Smooth muscle cell (in vitro differentiated cells): Measurements from ENCODE around the gene GNG7. TPM values are rescaled to one million over a fixed set of nuclear protein-coding genes. Genes with fewer than 3 reads are reported as not detected.
A peak's percentile ranks its signal among the peaks of the same experiment; 100 is the strongest.

Experiments used
- DNase-seq: peaks from one replicate; lab custom pipeline; 2025; ENCODE audit not compliant: unreplicated experiment; lab: John Stamatoyannopoulos, UW
- H2AFZ ChIP-seq: fragments of 200-600 bp; sonication (generic); 2 replicates; pipeline ENCODE4 v1.6.0; 2016; ENCODE audit warnings: antibody characterized with exemption, low read depth, mild to moderate bottlenecking
- H3F3A ChIP-seq: fragments of 200-600 bp; sonication (generic); 2 replicates; pipeline ENCODE4 v1.6.0; 2017; ENCODE audit warnings: antibody characterized with exemption, low read depth
- H3K27ac ChIP-seq: fragments of 200-600 bp; sonication (generic); 2 replicates; pipeline ENCODE4 v1.5.1; 2016; ENCODE audit warnings: low read depth, mild to moderate bottlenecking
- H3K27me3 ChIP-seq: fragments of 200-600 bp; sonication (generic); 2 replicates; pipeline ENCODE4 v1.6.1; 2016; ENCODE audit warnings: low read depth, mild to moderate bottlenecking
- H3K36me3 ChIP-seq: fragments of 200-600 bp; sonication (generic); 2 replicates; pipeline ENCODE4 v1.5.1; 2016; ENCODE audit warnings: low read depth
- H3K4me1 ChIP-seq: fragments of 200-600 bp; sonication (generic); 2 replicates; pipeline ENCODE4 v1.5.1; 2016; ENCODE audit warnings: low read depth
- H3K4me2 ChIP-seq: fragments of 200-600 bp; sonication (generic); 2 replicates; pipeline ENCODE4 v1.6.0; 2016; ENCODE audit warnings: mild to moderate bottlenecking
- H3K4me3 ChIP-seq: fragments of 200-600 bp; sonication (generic); 2 replicates; pipeline ENCODE4 v1.5.1; 2016; ENCODE audit warnings: mild to moderate bottlenecking
- H3K79me2 ChIP-seq: fragments of 200-600 bp; sonication (generic); 2 replicates; pipeline ENCODE4 v1.6.0; 2016; ENCODE audit warnings: low read depth, mild to moderate bottlenecking
- H3K9ac ChIP-seq: fragments of 200-600 bp; sonication (generic); 2 replicates; pipeline ENCODE4 v1.6.0; 2016; ENCODE audit warnings: low read depth
- H3K9me3 ChIP-seq: fragments of 200-600 bp; sonication (generic); replicated peaks from 2 replicates; pipeline ENCODE4 v1.5.1; 2016; ENCODE audit warnings: low read depth
- H4K20me1 ChIP-seq: fragments of 200-600 bp; sonication (generic); 2 replicates; pipeline ENCODE4 v1.6.0; 2016; ENCODE audit warnings: low read depth
- CTCF ChIP-seq: fragments of 200-600 bp; sonication (generic); IDR thresholded peaks from 2 replicates; pipeline ENCODE4 v1.5.1; 2017; ENCODE audit warnings: borderline replicate concordance, mild to moderate bottlenecking, antibody characterized with exemption; ENCODE audit not compliant: insufficient read depth, poor library complexity, severe bottlenecking
- WGBS: methylation state at CpG from one replicate; pipeline ENCODE4 v1.1.7; 2016; ENCODE audit warnings: low lambda C conversion rate; 5-methylcytosine and 5-hydroxymethylcytosine counted together
- polyA plus RNA-seq: library from polyadenylated mRNA; unstranded; fragments of >200 nt; fragmentation: Nextera tagmentation; extraction: Ambion mirVana; gene quantifications from 2 replicates; pipeline ENCODE4 v1.2.1, GENCODE V29; 2016
- total RNA-seq: library from RNA; depleted of rRNA; stranded (reverse); fragments of >200 nt; gene quantifications from 2 replicates; pipeline ENCODE4 v1.2.3, GENCODE V29; 2014

The GNG7 gene
- total and polyA plus RNA-seq, 2 experiments from 2014 or later: 1.7 to 2.6 TPM

GRCh38 chr19:2500841-2501261, 201.6 kb downstream of the GNG7 start:
- peak overlapping the region; percentile 73 for H3K27ac ChIP-seq
- no peaks in the 10 kb centered on the region for H3K9me3 ChIP-seq
- no peak for TF ChIP-seq CTCF
- no peaks in the 10 kb centered on the region for H3K79me2 ChIP-seq
- H3K4me2 ChIP-seq: peak overlapping the region; percentile 54
- H3K9ac ChIP-seq: no peak overlapping the region
- no peak overlapping the region for H2AFZ ChIP-seq
- H3K4me1 ChIP-seq: no peaks in the 10 kb centered on the region
- H3K27me3 ChIP-seq: no peaks in the 10 kb centered on the region
- DNase-seq: no peak
- H3F3A ChIP-seq: peaks cover 17% of the 10 kb centered on the region
- WGBS: 48% methylated on average over 12 of the region's 12 CpGs
- H3K4me3 ChIP-seq: no peak overlapping the region
- no peaks in the 10 kb centered on the region for H4K20me1 ChIP-seq
- H3K36me3 ChIP-seq: no peaks in the 10 kb centered on the region

GRCh38 chr19:2500156-2500555, 202.3 kb downstream of the GNG7 start:
- no peaks in the 10 kb centered on the region for H3K9me3 ChIP-seq
- no peaks in the 10 kb centered on the region for H3K27me3 ChIP-seq
- H4K20me1 ChIP-seq: no peaks in the 10 kb centered on the region
- no peak overlapping the region for H3K4me2 ChIP-seq
- H3K9ac ChIP-seq: no peak overlapping the region
- no peak for TF ChIP-seq CTCF
- no peak for DNase-seq
- no peaks in the 10 kb centered on the region for H3K36me3 ChIP-seq
- no peak overlapping the region for H2AFZ ChIP-seq
- WGBS: 85% methylated on average over 13 of the region's 13 CpGs
- peaks cover 6% of the 10 kb centered on the region for H3K4me1 ChIP-seq
- no peak overlapping the region for H3K4me3 ChIP-seq
- no peaks in the 10 kb centered on the region for H3K79me2 ChIP-seq
- H3K27ac ChIP-seq: no peak overlapping the region
- peaks cover 17% of the 10 kb centered on the region for H3F3A ChIP-seq

- no peaks in the 10 kb centered on the region for H3K79me2 ChIP-seq
- no peak for DNase-seq
- WGBS: 79% methylated on average over 10 of the region's 10 CpGs
- peaks cover 9% of the 10 kb centered on the region for H3K4me1 ChIP-seq
- H3K9me3 ChIP-seq: no peaks in the 10 kb centered on the region
- H4K20me1 ChIP-seq: no peaks in the 10 kb centered on the region
- H3K4me3 ChIP-seq: no peak overlapping the region
- peaks cover 30% of the 10 kb centered on the region for H3F3A ChIP-seq
- H3K36me3 ChIP-seq: no peaks in the 10 kb centered on the region
- TF ChIP-seq CTCF: no peak
- H3K9ac ChIP-seq: no peak overlapping the region
- no peaks in the 10 kb centered on the region for H3K27me3 ChIP-seq
- H3K4me2 ChIP-seq: no peak overlapping the region
- no peak overlapping the region for H3K27ac ChIP-seq
- no peak overlapping the region for H2AFZ ChIP-seq
Observed at GRCh38 chr19:2497186-2497585, 205.3 kb downstream of the GNG7 start.

GRCh38 chr19:2495651-2496316, 206.7 kb downstream of the GNG7 start:
- Histone ChIP-seq H3K27me3 (no peaks in the 10 kb centered on the region), H3K9ac (peak overlapping the region; percentile 91), H3K4me3 (peak overlapping the region; percentile 54), H3K4me2 (peak overlapping the region; percentile 92), H2AFZ (no peak overlapping the region), H3K9me3 (no peaks in the 10 kb centered on the region), H3F3A (peaks cover 30% of the 10 kb centered on the region), H4K20me1 (no peaks in the 10 kb centered on the region), H3K27ac (peak overlapping the region; percentile 92), H3K79me2 (no peaks in the 10 kb centered on the region), H3K4me1 (peaks cover 9% of the 10 kb centered on the region), H3K36me3 (no peaks in the 10 kb centered on the region)
- 31% methylated on average over 14 of the region's 16 CpGs for WGBS
- TF ChIP-seq CTCF: no peak
- no peak for DNase-seq
